ENCODE results near the gene HAVCR1.
A peak's percentile ranks its signal among the peaks of the same experiment; 100 is the strongest.
"Not testable (repeated sequence)": the region's sequence is repeated elsewhere in the genome, so short reads cannot be mapped to it uniquely, and the experiment has no call there.

HAVCR1 gene

DNA sequence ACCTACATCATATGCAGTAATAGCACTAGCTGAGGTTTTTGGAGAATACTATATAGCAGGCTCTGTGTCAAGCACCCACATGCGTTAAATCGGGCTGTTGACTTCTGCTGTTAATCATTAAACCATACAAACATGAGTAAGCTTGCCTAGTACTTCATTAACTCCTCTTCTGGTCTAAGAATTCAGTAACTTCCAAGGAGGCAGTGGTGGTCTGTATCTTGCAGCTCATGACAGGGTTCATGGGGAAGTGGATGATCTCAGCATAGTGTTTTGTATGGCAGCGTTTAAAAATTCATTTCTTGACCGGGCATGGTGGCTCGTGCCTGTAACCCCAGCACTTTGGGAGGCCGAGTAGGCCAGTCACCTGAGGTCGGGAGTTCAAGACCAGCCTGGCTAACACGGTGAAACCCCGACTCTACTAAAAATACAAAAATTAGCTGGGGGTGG lies at the start of gene HAVCR1:
Gene HAVCR1 (minus strand): TSS at position 24 of the 447 bp plus-strand sequence. CDS start 1,173 bp downstream, outside the sequence.
- no peak for DNase-seq (ENCODE audit: low spot score)

DNA sequence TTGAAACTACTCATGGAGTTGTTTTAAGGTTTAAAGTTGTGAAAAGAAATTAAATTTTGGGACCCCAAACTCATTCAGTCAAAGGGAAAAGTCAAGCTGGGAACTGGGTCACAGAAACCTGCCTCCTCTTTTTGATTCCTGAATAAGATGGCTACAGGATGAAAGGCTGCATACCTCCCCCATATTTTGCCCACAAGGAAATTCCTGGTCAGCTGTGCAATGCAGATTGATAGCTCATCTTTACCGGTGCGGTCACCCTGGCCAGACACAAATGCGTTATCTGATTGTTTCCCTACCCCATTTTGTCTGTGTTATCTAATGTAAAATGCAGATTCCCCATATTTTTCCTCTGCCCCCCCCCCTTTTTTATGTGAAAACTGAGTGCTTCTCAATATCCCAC lies 48.6 kb upstream of the HAVCR1 start:
- no peak for DNase-seq (ENCODE audit: low spot score)

DNA sequence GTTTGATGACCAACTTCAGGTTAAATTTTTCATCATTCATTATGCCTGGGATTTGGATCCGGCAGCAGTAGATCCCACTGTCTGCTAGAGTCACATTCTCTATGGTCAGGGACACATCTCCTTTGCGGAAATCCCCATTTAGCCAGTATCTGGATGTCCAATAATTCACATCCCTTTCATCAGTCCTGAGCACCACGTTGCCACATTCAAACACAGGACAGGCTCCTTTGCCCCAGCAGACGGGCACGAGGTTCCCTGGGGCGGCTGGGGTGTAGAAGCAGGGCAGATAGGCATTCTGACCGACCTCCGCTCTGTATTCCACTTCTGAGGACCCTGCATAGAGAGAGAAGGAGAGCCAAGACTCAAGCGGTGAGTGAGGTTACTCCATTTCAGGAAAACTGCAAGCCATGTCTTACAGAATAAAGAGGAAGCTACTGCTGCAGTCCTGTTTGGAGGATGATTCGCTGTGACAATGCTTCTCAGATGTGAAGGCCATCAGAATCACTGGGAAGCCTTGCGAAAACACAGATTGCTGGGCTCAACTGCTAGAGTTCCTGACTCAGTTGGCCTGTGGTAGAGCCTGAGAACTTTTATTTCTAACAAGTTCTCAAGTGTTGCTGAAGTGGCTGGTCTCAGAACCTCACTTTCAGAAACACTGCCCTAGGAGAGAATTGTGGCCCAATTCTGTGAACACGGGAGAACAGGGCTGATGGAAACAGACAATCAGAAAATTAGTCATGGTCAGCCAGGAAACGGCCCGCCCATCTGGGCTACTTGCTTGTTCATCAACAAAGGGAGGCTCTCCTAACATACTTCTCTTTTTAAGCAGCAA lies 47.9 kb upstream of the HAVCR1 start:
- DNase-seq (ENCODE audit: low spot score): no peak

DNA sequence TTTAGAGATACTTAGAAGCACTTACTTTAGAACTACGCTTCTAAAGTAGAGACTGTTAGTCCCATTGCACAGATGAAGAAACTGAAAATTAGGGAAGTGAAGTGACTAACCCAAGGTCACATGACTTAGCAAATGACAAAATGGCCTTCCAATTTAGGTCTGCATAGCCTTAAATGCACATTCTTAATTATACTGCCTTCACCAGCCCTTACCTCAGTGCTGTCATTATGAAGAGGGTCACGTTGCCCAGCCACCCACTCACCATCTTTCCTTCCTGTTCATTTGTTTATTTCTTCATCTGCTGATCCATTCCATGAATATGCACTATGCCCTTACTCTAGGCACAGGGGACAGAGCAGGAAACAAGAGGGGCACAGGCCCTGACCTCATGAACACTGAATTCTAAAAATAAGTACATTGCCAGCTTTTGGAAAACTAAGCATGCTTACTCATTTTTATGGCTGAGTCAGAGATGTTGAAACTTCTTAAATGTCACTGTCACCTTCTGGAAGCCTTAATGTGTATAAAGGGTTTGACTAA lies 41.3 kb upstream of the HAVCR1 start:
- peak; percentile 76 for DNase-seq (ENCODE audit: low spot score)

DNA sequence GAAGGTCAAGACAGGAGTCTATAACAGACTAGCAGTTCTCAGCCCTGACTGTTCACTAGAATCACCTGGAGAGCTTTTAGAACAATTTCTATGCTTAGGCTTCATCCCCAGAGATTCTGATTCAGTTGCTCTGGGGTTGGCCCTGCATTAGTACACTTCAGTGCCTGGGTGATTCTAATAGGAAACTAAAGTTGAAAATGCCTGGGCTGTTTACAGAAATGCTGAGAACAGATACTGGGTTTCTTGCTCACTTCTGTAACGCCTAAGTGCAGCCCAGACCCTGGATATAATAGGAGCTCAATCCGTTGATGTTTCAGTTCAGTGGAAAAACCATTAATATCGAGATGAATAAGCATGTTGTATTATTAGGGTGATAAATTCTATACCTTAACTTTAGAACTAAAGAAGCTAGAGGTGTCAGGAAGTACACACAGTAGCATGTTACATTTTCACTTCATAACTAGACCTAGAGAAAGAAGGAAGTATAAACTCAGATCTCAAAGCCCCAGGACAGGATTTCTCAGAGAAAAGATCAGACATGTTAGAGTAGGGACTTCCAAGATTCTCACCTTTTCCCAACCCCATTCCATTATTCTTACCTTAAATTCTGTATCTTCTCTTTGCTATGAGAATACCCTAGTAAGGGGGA lies 29.6 kb upstream of the HAVCR1 start:
- no peak for DNase-seq (ENCODE audit: low spot score)

DNA sequence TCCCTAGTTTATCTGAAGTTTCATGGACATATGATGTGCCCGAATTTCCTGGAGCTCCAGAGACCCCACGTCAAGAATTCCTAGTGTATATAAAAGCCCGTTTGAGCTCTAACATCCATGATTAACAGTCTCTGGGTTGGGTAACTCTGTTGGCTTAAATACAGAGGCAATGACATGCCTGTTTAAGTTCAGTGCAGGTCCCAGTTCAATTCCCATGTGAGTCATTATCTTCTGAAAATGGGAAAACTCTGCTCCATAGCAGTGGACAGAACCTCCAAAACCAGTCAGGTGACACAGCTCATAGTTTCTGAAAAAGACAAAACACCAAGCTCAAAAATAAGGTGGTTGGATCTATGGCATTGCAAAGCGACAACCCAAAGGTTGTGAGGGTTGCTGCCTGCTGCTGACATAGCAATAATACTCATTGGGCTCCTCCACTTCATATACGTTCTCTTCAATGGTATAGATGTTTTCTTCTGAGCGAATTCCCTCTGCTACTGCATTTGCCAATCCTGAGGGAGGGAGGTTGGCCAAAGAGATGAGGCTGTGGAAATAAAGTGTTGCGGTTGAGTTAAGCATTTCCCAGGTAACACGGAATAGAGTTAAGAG lies 27.9 kb upstream of the HAVCR1 start:
- DNase-seq (ENCODE audit: low spot score): no peak

DNA sequence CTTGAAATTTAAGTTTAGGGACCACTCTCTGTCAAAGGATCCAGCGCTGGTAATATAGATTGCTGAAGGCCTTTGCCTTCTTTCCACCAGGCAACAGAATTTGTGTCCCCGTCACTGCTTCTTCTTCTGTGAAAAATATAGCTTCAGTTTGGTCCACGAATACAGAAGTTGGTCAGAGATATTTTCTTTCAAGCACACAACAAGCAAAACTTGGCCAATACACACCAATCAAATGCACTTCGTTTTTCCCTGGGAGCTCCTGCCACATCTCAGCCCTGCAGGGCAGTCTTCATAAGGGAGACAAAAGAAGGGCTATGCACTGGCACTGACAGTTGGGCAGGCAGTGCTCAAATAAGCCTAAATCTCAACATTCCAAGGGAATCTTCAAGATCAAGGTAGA lies 27.0 kb upstream of the HAVCR1 start:
- DNase-seq (ENCODE audit: low spot score): no peak

DNA sequence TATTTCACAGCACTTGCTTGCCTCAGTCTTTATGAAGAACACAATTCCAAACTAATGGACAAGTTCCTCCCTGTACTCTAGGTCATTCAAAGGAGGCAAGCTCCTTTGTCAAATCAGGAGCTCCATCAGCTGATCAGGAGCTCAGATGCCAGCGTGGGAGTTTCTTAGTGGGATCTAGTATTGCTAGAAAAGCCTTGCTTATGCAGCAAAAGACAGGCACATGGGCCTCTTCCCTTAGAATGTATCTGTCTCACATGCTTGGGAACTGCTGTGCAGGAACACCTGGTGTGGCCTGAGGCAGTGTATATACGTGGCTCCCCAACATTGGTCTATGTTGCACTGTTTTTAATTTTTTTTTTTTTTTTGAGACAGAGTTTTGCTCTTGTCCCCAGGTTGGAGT lies 21.4 kb upstream of the HAVCR1 start:
- no peak for DNase-seq (ENCODE audit: low spot score)

DNA sequence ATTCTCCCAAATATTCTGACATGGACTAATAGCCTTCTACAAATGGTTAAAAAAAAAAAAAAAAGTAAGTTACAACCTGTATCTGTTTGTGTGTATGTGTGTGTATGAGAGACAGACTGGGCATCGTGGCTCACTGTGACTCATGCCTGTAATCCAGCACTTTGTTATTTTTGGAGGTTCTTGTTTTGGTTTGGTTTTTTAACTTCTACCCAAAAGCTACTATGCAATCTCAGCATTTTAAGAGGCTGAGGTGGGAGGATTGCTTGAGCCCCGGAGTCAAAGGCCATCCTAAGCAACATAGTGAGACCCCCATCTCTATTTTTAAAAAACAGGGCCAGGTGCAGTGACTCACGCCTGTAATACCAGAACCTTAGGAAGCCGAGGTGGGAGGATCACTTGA lies 17.6 kb upstream of the HAVCR1 start:
- peak; percentile 28 for DNase-seq (ENCODE audit: low spot score)

DNA sequence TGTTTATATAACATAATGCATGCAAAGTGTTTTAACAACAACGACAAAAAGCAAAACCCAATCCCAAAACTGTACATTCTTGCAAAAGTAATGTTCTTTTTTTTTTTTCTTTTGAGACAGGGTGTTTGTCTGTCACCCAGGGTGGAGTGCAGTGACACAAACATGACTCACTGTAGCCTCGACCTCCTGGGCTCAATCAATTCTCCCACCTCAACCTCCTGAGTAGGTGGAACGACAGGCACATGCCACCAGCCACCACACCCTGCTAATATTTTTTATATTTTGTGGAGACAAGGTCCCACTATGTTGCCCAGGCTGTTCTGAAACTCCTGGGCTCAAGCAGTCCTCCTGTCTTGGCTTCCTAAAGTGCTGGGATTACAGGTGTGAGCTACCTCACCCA lies 13.6 kb upstream of the HAVCR1 start:
- no peak for DNase-seq (ENCODE audit: low spot score)

DNA sequence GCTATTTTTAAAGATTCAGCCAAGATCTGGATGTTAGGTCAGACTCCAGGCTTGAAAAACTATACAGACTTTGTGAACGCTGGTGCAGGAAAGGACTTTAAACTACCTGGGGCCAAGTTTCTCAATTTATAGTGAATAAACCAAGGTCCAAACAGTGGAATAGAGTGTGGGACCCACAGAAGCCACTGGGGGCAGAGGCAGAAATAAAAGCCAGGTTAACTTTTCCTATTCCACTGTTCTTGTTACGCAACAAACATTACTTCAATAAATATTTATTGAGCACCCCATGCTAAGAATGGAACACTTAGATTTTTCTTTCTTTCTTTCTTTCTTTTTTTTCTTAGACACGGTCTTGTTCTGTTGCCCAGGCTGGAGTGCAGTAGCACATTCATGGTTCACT lies 11.0 kb upstream of the HAVCR1 start:
- DNase-seq (ENCODE audit: low spot score): no peak

DNA sequence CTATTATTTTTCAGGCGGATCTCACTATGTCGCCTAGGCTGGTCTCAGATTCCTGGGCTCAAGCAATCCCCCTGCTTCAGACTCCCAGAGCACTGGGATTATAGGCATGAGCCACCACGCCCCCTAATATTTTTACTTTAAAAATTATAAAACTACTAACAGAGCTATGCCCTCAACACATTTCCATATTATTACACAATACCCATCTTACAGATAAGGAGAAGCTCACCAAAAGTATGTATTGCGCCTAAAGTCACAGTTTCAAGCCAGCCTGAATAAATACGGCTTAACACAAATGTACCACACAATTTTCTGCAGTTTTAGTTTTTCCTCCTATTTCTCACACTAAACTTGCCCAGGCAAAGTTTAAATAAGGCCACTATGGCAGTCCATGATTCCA lies 9.9 kb upstream of the HAVCR1 start:
- no peak for DNase-seq (ENCODE audit: low spot score)

DNA sequence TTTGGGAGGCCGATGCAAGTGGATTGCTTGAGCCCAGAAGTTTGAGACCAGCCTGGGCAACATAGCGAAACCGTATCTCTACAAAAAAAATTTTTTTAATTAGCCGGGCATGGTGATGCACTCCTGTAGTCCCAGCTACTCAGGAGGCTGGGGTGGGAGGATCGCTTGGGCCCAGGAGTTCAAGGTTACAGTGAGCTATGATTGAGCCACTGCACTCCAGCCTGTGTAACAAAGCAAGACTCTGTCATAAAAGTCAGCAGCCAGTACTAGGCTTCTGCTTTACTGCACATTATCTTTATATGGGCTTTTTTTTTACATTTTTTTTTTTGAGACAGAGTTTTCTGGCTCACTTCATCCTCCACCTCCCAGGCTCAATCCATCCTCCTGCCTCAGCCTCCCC lies 9.4 kb upstream of the HAVCR1 start:
- no peak for DNase-seq (ENCODE audit: low spot score)

DNA sequence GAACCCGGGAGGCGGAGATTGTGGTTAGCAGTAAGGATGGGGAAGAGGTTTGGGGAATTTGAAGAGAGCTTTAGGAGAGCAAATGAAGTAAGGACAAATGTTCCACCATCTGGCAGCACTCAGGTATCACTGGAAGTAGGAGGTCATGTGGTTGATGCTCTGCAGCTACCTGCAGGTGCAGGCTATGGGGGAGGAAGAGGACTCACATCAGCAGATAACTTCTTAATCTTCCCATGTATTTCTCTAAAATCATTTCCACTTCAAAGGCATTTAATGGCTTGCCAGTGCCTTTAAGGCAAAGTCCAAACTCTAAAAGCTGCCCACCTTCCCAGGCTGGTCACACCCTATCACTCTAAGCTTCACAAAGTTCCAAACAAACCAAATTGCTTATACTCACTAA lies 8.1 kb upstream of the HAVCR1 start:
- no peak for DNase-seq (ENCODE audit: low spot score)

DNA sequence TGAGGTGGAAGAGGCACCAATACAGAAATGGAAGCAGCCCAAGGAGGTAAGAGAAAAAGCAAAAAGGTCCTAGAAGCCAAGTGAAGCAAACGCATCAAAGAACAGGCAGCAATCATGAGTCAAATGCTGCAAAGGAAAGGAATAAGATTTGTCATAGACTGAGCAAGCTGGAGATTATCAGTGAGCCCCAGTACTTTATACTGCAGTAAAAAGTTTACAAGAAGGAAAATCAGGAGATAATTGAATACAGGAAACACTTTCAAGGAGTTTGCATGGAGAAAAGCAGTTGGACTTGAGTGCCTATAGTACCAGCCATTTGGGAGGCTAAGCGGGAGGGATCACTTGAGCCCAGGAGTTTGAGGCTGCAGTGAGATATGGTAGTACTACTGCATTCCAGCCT lies 7.2 kb upstream of the HAVCR1 start:
- no peak for DNase-seq (ENCODE audit: low spot score)

DNA sequence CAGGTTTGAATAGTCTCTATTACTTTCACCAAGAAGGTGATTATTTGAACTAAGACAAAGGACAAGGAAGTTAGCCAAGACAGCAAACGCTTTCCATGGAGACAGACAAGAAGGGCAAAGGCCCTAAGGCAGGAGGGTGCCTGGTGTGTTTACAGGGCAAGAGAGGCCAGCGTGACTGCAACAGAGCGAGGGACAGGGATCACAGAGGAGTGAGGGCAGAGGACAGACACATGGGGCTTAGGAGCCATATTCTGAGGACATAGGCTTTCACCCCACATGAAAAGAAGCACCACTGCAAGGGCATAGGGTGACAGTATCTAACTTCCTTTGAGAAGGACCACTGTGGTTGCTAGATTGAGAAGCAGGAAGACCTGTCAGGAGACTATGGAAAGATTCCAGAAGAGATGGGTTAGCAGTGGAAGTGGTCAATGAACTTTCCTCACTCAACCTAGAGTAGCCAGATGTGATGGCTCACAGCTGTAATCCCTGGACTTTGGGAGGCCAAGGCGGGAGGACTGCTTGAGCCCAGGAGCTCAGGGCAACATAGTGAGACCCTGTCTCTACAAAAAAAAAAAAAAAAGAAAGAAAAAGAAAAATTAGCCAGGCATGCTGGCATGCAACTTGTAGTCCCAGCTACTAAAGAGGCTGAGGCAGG lies 5.0 kb upstream of the HAVCR1 start:
- no peak for DNase-seq (ENCODE audit: low spot score)

DNA sequence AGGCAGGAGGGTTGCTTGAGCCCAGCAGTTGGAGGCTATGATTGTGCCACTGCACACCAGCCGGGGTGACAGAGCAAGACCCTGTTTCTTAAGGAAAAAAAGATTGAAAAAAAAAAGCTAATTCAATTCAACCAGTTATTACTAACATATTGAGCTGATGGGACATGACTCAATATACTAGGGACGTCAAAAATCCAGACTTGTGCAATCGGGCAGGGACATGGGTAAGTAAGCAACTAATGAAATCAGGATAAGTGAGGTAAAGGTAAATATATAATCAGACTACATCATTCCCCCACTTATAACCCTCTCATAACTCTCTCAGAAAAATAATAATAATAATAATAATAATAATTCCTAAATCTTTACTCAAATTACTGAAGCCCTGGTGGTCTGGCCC lies 975 bp upstream of the HAVCR1 start:
- DNase-seq (ENCODE audit: low spot score): no peak

DNA sequence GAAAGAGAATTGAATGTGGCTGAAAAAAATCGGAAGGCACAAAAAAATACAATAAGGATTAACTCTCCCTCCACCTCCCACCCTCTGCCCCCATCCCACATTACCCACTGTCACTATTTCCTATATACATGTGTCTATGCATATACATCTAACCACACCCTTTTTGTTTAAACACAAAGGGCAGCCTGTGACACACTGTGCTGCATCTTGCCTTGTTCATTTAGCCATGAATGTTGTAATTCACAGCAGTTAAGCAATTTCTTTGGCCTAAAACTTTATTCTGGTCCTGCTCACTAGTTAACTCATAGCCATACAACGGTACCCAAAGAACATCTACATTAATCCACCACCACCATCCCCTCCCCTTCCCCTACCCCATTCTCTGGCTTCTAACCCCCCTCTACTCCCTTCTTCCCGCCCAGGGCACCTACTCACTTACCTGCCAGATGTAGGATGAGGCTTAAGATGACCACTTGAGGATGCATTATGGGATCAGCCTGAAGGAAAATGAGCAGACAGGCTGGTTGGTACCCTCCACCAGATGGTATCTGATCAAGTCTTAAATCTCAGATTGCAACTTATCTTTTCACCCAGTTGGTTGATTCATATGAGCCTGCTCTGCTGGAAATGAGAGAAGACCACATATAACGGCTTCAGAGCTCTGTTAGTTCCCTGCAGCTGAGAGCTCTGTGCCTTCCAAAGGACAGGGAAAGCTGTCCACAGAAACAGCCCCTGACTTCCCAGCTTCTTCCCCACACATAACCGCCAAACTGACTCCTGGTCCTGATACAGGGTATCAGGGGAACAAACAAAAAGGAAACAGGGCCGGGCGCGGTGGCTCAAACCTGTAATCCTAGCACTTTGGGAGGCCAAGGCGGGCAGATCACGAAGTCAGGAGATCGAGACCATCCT lies 1.2 kb downstream of the HAVCR1 start:
- DNase-seq (ENCODE audit: low spot score): no peak

DNA sequence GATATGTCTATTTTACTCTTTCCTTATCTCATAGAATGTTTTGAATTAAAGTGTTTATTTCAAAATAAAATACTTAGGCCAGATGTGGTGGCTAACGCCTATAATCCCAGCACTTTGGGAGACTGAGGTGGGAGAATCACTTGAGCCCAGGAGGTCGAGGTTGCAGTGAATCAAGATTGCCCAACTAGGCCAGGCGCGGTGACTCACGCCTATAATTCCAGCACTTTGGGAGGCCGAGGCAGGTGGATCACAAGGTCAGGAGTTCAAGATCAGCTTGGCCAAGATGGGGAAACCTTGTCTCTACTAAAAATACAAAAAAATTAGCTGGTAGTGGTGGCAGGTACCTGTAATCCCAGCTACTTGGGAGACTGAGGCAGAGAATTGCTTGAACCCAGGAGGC lies 2.1 kb downstream of the HAVCR1 start:
- DNase-seq (ENCODE audit: low spot score): not testable (repeated sequence)

DNA sequence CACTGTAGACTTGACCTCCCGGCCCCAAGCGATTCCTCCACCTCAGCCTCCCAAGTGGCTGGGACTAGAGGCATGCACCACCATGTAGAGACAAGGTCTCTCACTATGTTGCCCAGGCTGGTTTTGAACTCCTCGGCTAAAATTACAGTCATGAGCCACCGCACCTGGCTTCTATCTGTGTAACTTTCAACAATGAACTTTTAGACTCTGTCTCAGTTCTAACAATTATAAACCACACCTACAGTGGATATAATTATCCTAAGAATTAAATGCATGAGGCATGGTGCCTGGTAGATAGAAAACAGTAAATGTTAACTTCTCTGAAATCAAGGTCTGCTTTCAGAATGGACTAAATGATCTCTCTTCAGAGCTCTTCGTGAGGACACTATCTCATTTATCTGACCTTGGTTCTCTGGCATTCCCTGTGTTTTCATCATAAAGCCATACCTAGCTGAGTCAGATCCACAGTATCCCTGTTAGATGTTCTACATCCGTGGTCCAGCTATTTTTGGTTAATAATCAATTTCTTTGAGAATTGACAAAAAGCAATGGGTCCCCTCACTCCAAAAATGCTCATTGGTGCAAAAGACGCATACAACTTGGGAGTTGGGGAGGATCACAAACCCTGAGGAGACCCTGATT lies 7.2 kb downstream of the HAVCR1 start:
- no peak for DNase-seq (ENCODE audit: low spot score)

DNA sequence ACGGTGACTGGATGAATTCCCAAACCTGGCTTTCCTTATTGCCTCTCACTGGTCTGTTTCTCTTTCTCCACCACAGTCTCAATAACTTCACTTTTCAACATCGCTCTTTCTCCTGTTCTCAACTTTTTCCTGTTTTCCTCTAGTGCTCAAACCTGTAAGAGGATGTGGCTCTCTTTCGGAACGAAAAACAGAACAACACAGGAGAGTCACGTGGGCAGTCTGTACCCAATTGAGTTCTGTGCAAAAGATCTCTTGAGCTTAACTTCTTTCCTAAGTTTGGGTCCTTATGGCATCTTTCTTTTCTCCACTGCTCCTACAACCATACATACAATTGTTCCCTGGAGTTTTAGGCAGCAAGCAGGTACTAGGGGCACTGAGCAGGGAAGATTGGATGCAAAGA lies 8.9 kb downstream of the HAVCR1 start:
- DNase-seq (ENCODE audit: low spot score): no peak
